Loucy (cell line): ENCODE data around the gene PSMD13.

Experiments used
- H2AFZ ChIP-seq: fragments of 200-600 bp; sonication (generic); 2 replicates; pipeline ENCODE4 v1.6.0; 2016; ENCODE audit warnings: antibody characterized with exemption, mild to moderate bottlenecking, low read length, moderate library complexity
- H3F3A ChIP-seq: fragments of 200-600 bp; 2 replicates; pipeline ENCODE4 v1.6.0; 2016; ENCODE audit warnings: antibody characterized with exemption, low read depth, mild to moderate bottlenecking
- H3K27me3 ChIP-seq: fragments of 200-600 bp; sonication (generic); 2 replicates; pipeline ENCODE4 v1.6.1; 2014; ENCODE audit warnings: low read length, mild to moderate bottlenecking; ENCODE audit not compliant: insufficient read depth, poor library complexity, severe bottlenecking
- H3K36me3 ChIP-seq: fragments of 200-600 bp; sonication (generic); 2 replicates; pipeline ENCODE4 v1.6.1; 2016; ENCODE audit warnings: low read length; ENCODE audit not compliant: insufficient read depth
- H3K4me1 ChIP-seq: fragments of 200-600 bp; sonication (generic); 2 replicates; pipeline ENCODE4 v1.5.1; 2014; ENCODE audit warnings: low read length, mild to moderate bottlenecking; ENCODE audit not compliant: insufficient read depth, poor library complexity, severe bottlenecking
- H3K4me2 ChIP-seq: fragments of 200-600 bp; sonication (generic); 2 replicates; pipeline ENCODE4 v1.6.0; 2014; ENCODE audit warnings: antibody characterized with exemption, low read length, low read depth, mild to moderate bottlenecking; ENCODE audit not compliant: poor library complexity, severe bottlenecking
- H3K4me3 ChIP-seq: fragments of 200-600 bp; sonication (generic); 2 replicates; pipeline ENCODE4 v1.5.1; 2014; ENCODE audit warnings: low read length, mild to moderate bottlenecking, mixed read lengths; ENCODE audit not compliant: poor library complexity, severe bottlenecking
- H3K79me2 ChIP-seq: fragments of 200-600 bp; sonication (generic); 2 replicates; pipeline ENCODE4 v1.6.1; 2014; ENCODE audit warnings: low read length; ENCODE audit not compliant: insufficient read depth
- H3K9ac ChIP-seq: fragments of 200-600 bp; sonication (generic); 2 replicates; pipeline ENCODE4 v1.6.0; 2014; ENCODE audit warnings: mild to moderate bottlenecking, low read depth, low read length, moderate library complexity; ENCODE audit not compliant: poor library complexity, severe bottlenecking
- H3K9me2 ChIP-seq: fragments of 200-600 bp; sonication (generic); replicated peaks from 2 replicates; pipeline ENCODE4 v1.6.1; 2016; ENCODE audit warnings: low read depth, low read length, mixed read lengths
- H3K9me3 ChIP-seq: fragments of 200-600 bp; sonication (generic); 2 replicates; pipeline ENCODE4 v1.6.1; 2014; ENCODE audit warnings: mild to moderate bottlenecking, antibody characterized with exemption, low read length, low read depth; ENCODE audit not compliant: insufficient read depth
- H4K20me1 ChIP-seq: fragments of 200-600 bp; sonication (generic); 2 replicates; pipeline ENCODE4 v1.6.0; 2014; ENCODE audit warnings: antibody characterized with exemption, low read length, mild to moderate bottlenecking; ENCODE audit not compliant: insufficient read depth, poor library complexity, severe bottlenecking
- EZH2phosphoT487 ChIP-seq: fragments of 200-600 bp; IDR thresholded peaks from 2 replicates; pipeline ENCODE4 v1.6.1; 2018; ENCODE audit warnings: antibody characterized with exemption, mild to moderate bottlenecking, moderate library complexity, borderline replicate concordance
- TF ChIP-seq, protein P1 (sequence below): fragments of 200-600 bp; sonication (generic); conservative IDR thresholded peaks from 2 replicates; pipeline ENCODE4 v1.5.1; 2014; ENCODE audit warnings: mild to moderate bottlenecking, antibody characterized with exemption, low read length

The PSMD13 gene

DNA sequence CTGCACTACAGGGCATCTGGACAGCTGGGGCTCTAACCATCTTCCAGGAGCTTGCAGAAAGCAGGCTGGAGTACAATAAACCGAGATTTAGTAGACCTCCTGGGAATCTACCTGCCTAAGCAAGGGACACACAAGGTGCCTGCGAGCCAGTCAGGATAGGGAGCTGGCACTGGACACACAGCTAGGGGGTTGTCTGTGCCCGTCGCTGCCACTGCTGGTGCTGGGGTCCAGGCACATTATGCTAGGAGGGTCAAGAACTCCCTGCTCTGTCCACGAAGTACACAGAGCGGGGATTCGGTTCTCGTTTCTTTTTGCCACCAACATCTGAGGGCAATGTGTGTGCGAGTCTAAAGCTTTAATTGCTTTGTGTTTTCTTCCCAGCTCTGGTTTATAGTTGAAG lies 25.0 kb upstream of the PSMD13 start:
- H3K27me3 ChIP-seq, result no peaks in the 10 kb centered on the region
- TF ChIP-seq, protein P1, sequence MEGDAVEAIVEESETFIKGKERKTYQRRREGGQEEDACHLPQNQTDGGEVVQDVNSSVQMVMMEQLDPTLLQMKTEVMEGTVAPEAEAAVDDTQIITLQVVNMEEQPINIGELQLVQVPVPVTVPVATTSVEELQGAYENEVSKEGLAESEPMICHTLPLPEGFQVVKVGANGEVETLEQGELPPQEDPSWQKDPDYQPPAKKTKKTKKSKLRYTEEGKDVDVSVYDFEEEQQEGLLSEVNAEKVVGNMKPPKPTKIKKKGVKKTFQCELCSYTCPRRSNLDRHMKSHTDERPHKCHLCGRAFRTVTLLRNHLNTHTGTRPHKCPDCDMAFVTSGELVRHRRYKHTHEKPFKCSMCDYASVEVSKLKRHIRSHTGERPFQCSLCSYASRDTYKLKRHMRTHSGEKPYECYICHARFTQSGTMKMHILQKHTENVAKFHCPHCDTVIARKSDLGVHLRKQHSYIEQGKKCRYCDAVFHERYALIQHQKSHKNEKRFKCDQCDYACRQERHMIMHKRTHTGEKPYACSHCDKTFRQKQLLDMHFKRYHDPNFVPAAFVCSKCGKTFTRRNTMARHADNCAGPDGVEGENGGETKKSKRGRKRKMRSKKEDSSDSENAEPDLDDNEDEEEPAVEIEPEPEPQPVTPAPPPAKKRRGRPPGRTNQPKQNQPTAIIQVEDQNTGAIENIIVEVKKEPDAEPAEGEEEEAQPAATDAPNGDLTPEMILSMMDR, result no peak
- no peak for TF ChIP-seq EZH2phosphoT487
- no peak overlapping the region for H3K4me3 ChIP-seq
- H3K9me3 ChIP-seq, result no peaks in the 10 kb centered on the region
- H3K4me2 ChIP-seq, result peak overlapping the region; percentile 99
- H3F3A ChIP-seq, result peaks cover 5% of the 10 kb centered on the region
- no peak overlapping the region for H3K9ac ChIP-seq
- peaks cover 25% of the 10 kb centered on the region for H4K20me1 ChIP-seq
- no peak overlapping the region for H2AFZ ChIP-seq
- peaks cover 45% of the 10 kb centered on the region; the same call in 1 of the 2 replicates for H3K36me3 ChIP-seq
- H3K4me1 ChIP-seq, result peaks cover 23% of the 10 kb centered on the region
- H3K79me2 ChIP-seq, result peaks cover 46% of the 10 kb centered on the region
- H3K9me2 ChIP-seq, result no peaks in the 10 kb centered on the region

GRCh38 chr11:212150-213100 lies 24.4 kb upstream of the PSMD13 start:
- Histone ChIP-seq H3K79me2 (peaks cover 44% of the 10 kb centered on the region), H4K20me1 (peaks cover 22% of the 10 kb centered on the region), H3K9me3 (no peaks in the 10 kb centered on the region), H3K27me3 (no peaks in the 10 kb centered on the region), H2AFZ (no peak overlapping the region), H3F3A (peaks cover 5% of the 10 kb centered on the region), H3K4me1 (peaks cover 23% of the 10 kb centered on the region), H3K9ac (no peak overlapping the region), H3K4me3 (no peak overlapping the region), H3K9me2 (no peaks in the 10 kb centered on the region), H3K4me2 (no peak overlapping the region), H3K36me3 (peaks cover 45% of the 10 kb centered on the region; the same call in 1 of the 2 replicates)
- TF ChIP-seq, protein P1, result no peak
- no peak for TF ChIP-seq EZH2phosphoT487

GRCh38 chr11:213111-213510 lies 23.7 kb upstream of the PSMD13 start:
- H3K36me3 ChIP-seq, result peaks cover 45% of the 10 kb centered on the region; the same call in 1 of the 2 replicates
- H3K79me2 ChIP-seq, result peaks cover 42% of the 10 kb centered on the region
- H3K4me1 ChIP-seq, result peaks cover 23% of the 10 kb centered on the region
- peaks cover 22% of the 10 kb centered on the region for H4K20me1 ChIP-seq
- no peak overlapping the region for H2AFZ ChIP-seq
- H3K9me3 ChIP-seq, result no peaks in the 10 kb centered on the region
- no peaks in the 10 kb centered on the region for H3F3A ChIP-seq
- H3K27me3 ChIP-seq, result no peaks in the 10 kb centered on the region
- no peak overlapping the region for H3K4me3 ChIP-seq
- no peak overlapping the region for H3K9ac ChIP-seq
- TF ChIP-seq, protein P1, result no peak
- TF ChIP-seq EZH2phosphoT487, result no peak
- no peaks in the 10 kb centered on the region for H3K9me2 ChIP-seq
- H3K4me2 ChIP-seq, result no peak overlapping the region
